Omental fat pad (tissue), 4 donors: ENCODE measurements around the gene KCNC1. TPM values are rescaled to one million over a fixed set of nuclear protein-coding genes. Genes with fewer than 3 reads are reported as not detected.

Source experiments
- ATAC-seq: fragments of 150-250 bp; one replicate; pipeline ENCODE4 v1.9.1; 2016; ENCODE audit warnings: mild to moderate bottlenecking, moderate library complexity; ENCODE audit not compliant: low FRiP score
- DNase-seq: peaks from one replicate; pipeline ENCODE4 v3.0.0-alpha.2; 2019; ENCODE audit warnings: low spot score
- CTCF ChIP-seq, 3 donors: fragments of 450-650 bp; IDR thresholded peaks; one replicate each; pipeline ENCODE4 v1.5.1; 2016 to 2017; ENCODE audit warnings: antibody characterized with exemption in 3 of 3, mild to moderate bottlenecking in 3 of 3, moderate library complexity in 2 of 3
- total RNA-seq, 4 donors: library from RNA; depleted of rRNA; stranded (reverse); fragments of >200 nt; gene quantifications; one replicate each; pipeline ENCODE4 v1.1.0, GENCODE V29; 2016

KCNC1 gene
- total RNA-seq, 4 donors from 2014 or later, result not detected

GRCh38 chr11:17738151-17738973 lies 3.8 kb downstream of the KCNC1 start:
- TF ChIP-seq CTCF (IDR thresholded peaks at IDR 0.05), result no peak
- DNase-seq, result no peak
- no peak for ATAC-seq

GRCh38 chr11:17739945-17740338 lies 5.4 kb downstream of the KCNC1 start:
- ATAC-seq, result no peak
- no peak for TF ChIP-seq CTCF (IDR thresholded peaks at IDR 0.05)
- DNase-seq, result no peak

- no peak for TF ChIP-seq CTCF (IDR thresholded peaks at IDR 0.05)
- no peak for ATAC-seq
- DNase-seq, result no peak
Observed at GRCh38 chr11:17740649-17741235, 6.2 kb downstream of the KCNC1 start.

GRCh38 chr11:17741487-17741886 lies 6.9 kb downstream of the KCNC1 start:
- TF ChIP-seq CTCF (IDR thresholded peaks at IDR 0.05), result no peak
- ATAC-seq, result no peak
- no peak for DNase-seq

GRCh38 chr11:17742019-17742418 lies 7.4 kb downstream of the KCNC1 start:
- TF ChIP-seq CTCF (IDR thresholded peaks at IDR 0.05), result no peak
- no peak for DNase-seq
- no peak for ATAC-seq

- DNase-seq, result no peak
- TF ChIP-seq CTCF (IDR thresholded peaks at IDR 0.05), result no peak
Observed at GRCh38 chr11:17743026-17743807, 8.6 kb downstream of the KCNC1 start.

More at GRCh38 chr11:17743026-17743807, 8.6 kb downstream of the KCNC1 start:
- no peak for ATAC-seq
